Bone marrow (tissue), 2 donors: ENCODE results near the gene SCLY.

Experiments used
- DNase-seq, 2 donors: peaks; one replicate each; lab custom pipeline; 2025; lab: John Stamatoyannopoulos, UW

The SCLY gene

GRCh38 chr2:238127165-238128060, 66.6 kb downstream of the SCLY start:
- no peak for DNase-seq

GRCh38 chr2:238128061-238128440, 67.2 kb downstream of the SCLY start:
- no peak for DNase-seq

GRCh38 chr2:238128534-238129001, 67.8 kb downstream of the SCLY start:
- no peak for DNase-seq

- DNase-seq: no peak
These were observed 68.6 kb downstream of the SCLY start for GRCh38 chr2:238129166-238130010.

- DNase-seq: no peak
These were observed 69.4 kb downstream of the SCLY start for GRCh38 chr2:238130111-238130695.

GRCh38 chr2:238130696-238131628, 70.2 kb downstream of the SCLY start:
- no peak for DNase-seq

- no peak for DNase-seq
These were observed 71.1 kb downstream of the SCLY start for GRCh38 chr2:238131761-238132462.

GRCh38 chr2:238132463-238133450, 72.0 kb downstream of the SCLY start:
- no peak for DNase-seq

- DNase-seq: no peak
These were observed 72.9 kb downstream of the SCLY start for GRCh38 chr2:238133499-238134392.

GRCh38 chr2:238134393-238134785, 73.6 kb downstream of the SCLY start:
- no peak for DNase-seq

- DNase-seq: no peak
These were observed 74.9 kb downstream of the SCLY start for GRCh38 chr2:238135601-238136150.

- DNase-seq: no peak
These were observed 76.2 kb downstream of the SCLY start for GRCh38 chr2:238136820-238137537.

- DNase-seq: no peak
These were observed 77.1 kb downstream of the SCLY start for GRCh38 chr2:238137885-238138284.

GRCh38 chr2:238138331-238139195, 77.8 kb downstream of the SCLY start, which contains the start of gene KLHL30:
KLHL30 (plus strand) TSS chr2:238138668; CDS start chr2:238140755, 2,087 bp downstream.
- no peak for DNase-seq

- DNase-seq: no peak
These were observed 78.6 kb downstream of the SCLY start for GRCh38 chr2:238139196-238140039.
